ENCODE measurements around the gene CRK.
A peak's percentile ranks its signal among the peaks of the same experiment; 100 is the strongest.
"Not testable (repeated sequence)": the region's sequence is repeated elsewhere in the genome, so short reads cannot be mapped to it uniquely, and the experiment has no call there.

Gene CRK

GRCh38 chr17:1390432-1391367 is 65.3 kb downstream of the CRK start:
- TF ChIP-seq ARNTL (CRISPR knock-in tag; IDR thresholded peaks at IDR 0.05; ENCODE audit: borderline replicate concordance, low read depth) (no peak), ISL1 (CRISPR knock-in tag; IDR thresholded peaks at IDR 0.05) (peak; percentile 56), ZC3H10 (CRISPR knock-in tag; IDR thresholded peaks at IDR 0.05) (no peak)
- TF ChIP-seq, protein P1, sequence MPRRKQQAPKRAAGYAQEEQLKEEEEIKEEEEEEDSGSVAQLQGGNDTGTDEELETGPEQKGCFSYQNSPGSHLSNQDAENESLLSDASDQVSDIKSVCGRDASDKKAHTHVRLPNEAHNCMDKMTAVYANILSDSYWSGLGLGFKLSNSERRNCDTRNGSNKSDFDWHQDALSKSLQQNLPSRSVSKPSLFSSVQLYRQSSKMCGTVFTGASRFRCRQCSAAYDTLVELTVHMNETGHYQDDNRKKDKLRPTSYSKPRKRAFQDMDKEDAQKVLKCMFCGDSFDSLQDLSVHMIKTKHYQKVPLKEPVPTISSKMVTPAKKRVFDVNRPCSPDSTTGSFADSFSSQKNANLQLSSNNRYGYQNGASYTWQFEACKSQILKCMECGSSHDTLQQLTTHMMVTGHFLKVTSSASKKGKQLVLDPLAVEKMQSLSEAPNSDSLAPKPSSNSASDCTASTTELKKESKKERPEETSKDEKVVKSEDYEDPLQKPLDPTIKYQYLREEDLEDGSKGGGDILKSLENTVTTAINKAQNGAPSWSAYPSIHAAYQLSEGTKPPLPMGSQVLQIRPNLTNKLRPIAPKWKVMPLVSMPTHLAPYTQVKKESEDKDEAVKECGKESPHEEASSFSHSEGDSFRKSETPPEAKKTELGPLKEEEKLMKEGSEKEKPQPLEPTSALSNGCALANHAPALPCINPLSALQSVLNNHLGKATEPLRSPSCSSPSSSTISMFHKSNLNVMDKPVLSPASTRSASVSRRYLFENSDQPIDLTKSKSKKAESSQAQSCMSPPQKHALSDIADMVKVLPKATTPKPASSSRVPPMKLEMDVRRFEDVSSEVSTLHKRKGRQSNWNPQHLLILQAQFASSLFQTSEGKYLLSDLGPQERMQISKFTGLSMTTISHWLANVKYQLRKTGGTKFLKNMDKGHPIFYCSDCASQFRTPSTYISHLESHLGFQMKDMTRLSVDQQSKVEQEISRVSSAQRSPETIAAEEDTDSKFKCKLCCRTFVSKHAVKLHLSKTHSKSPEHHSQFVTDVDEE (CRISPR knock-in tag; IDR thresholded peaks at IDR 0.05) = 0 out of 2 replicates have a peak, but pooled peaks have one; percentile 30
- TF ChIP-seq, protein P2, sequence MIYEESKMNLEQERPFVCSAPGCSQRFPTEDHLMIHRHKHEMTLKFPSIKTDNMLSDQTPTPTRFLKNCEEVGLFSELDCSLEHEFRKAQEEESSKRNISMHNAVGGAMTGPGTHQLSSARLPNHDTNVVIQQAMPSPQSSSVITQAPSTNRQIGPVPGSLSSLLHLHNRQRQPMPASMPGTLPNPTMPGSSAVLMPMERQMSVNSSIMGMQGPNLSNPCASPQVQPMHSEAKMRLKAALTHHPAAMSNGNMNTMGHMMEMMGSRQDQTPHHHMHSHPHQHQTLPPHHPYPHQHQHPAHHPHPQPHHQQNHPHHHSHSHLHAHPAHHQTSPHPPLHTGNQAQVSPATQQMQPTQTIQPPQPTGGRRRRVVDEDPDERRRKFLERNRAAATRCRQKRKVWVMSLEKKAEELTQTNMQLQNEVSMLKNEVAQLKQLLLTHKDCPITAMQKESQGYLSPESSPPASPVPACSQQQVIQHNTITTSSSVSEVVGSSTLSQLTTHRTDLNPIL (CRISPR knock-in tag; IDR thresholded peaks at IDR 0.05; ENCODE audit: low read depth) = no peak
- peak; percentile 15 for ATAC-seq

GRCh38 chr17:1387490-1388227 is 68.4 kb downstream of the CRK start:
- not testable (repeated sequence) for ATAC-seq

GRCh38 chr17:1386675-1387190 is 69.3 kb downstream of the CRK start:
- ATAC-seq = not testable (repeated sequence)

- ATAC-seq = no peak
- no peak for TF ChIP-seq ZFP30 (CRISPR knock-in tag; IDR thresholded peaks at IDR 0.05)
- no peak for TF ChIP-seq ZNF8 (CRISPR knock-in tag; IDR thresholded peaks at IDR 0.05)
- no peak for TF ChIP-seq TCF4 (CRISPR knock-in tag; IDR thresholded peaks at IDR 0.05; ENCODE audit: borderline replicate concordance)
- TF ChIP-seq ZFP3 (CRISPR knock-in tag; IDR thresholded peaks at IDR 0.05) = no peak
- TF ChIP-seq SNAI2 (CRISPR knock-in tag; IDR thresholded peaks at IDR 0.05) = no peak
- no peak for TF ChIP-seq RARB (CRISPR knock-in tag; IDR thresholded peaks at IDR 0.05)
- no peak for TF ChIP-seq POU6F1 (CRISPR knock-in tag; IDR thresholded peaks at IDR 0.05; ENCODE audit: borderline replicate concordance, low read depth)
- no peak for TF ChIP-seq ISL1 (CRISPR knock-in tag; IDR thresholded peaks at IDR 0.05)
- TF ChIP-seq GLIS3 (CRISPR knock-in tag; IDR thresholded peaks at IDR 0.05) = no peak
- no peak for TF ChIP-seq ZNF565 (CRISPR knock-in tag; conservative IDR thresholded peaks at IDR 0.05; ENCODE audit: low read depth)
- TF ChIP-seq, protein P2 (CRISPR knock-in tag; IDR thresholded peaks at IDR 0.05; ENCODE audit: low read depth) = no peak
- no peak for TF ChIP-seq ZNF70 (CRISPR knock-in tag; IDR thresholded peaks at IDR 0.05)
Observed at GRCh38 chr17:1386265-1386664, 69.8 kb downstream of the CRK start.

GRCh38 chr17:1385861-1386260 is 70.2 kb downstream of the CRK start:
- TF ChIP-seq ZFP3 (CRISPR knock-in tag; IDR thresholded peaks at IDR 0.05) (no peak), ZC3H10 (CRISPR knock-in tag; IDR thresholded peaks at IDR 0.05) (no peak), ZNF565 (CRISPR knock-in tag; conservative IDR thresholded peaks at IDR 0.05; ENCODE audit: low read depth) (no peak), RARB (CRISPR knock-in tag; IDR thresholded peaks at IDR 0.05) (no peak), TCF4 (CRISPR knock-in tag; IDR thresholded peaks at IDR 0.05; ENCODE audit: borderline replicate concordance) (no peak), ZNF8 (CRISPR knock-in tag; IDR thresholded peaks at IDR 0.05) (no peak), POU6F1 (CRISPR knock-in tag; IDR thresholded peaks at IDR 0.05; ENCODE audit: borderline replicate concordance, low read depth) (no peak), PATZ1 (CRISPR knock-in tag; IDR thresholded peaks at IDR 0.05; ENCODE audit: borderline replicate concordance) (no peak), OSR1 (CRISPR knock-in tag; IDR thresholded peaks at IDR 0.05) (no peak)
- TF ChIP-seq, protein P2 (CRISPR knock-in tag; IDR thresholded peaks at IDR 0.05; ENCODE audit: low read depth) = no peak
- ATAC-seq = no peak

Data from SK-N-SH treated with all-trans-retinoic acid at 6 μM for 48 hours (cell line).